GM19099 (cell line): ENCODE results near the gene COA4.

Source experiments
- POLR2A ChIP-seq: IDR thresholded peaks from 3 replicates; pipeline ENCODE4 v1.6.1; 2011; ENCODE audit warnings: low read depth; ENCODE audit not compliant: insufficient read length; ENCODE audit errors: extremely low read depth

The COA4 gene

GRCh38 chr11:73875380-73875779, 1.3 kb downstream of the COA4 start:
- TF ChIP-seq POLR2A: no peak

- TF ChIP-seq POLR2A: no peak
Measured at GRCh38 chr11:73872749-73873357, 3.8 kb downstream of the COA4 start.

GRCh38 chr11:73870261-73870660, 6.4 kb downstream of the COA4 start:
- TF ChIP-seq POLR2A: no peak

GRCh38 chr11:73869332-73869949, 7.2 kb downstream of the COA4 start:
- no peak for TF ChIP-seq POLR2A

GRCh38 chr11:73866586-73866996, 10.1 kb downstream of the COA4 start:
- TF ChIP-seq POLR2A: no peak

- no peak for TF ChIP-seq POLR2A
Measured at GRCh38 chr11:73866095-73866579, 10.5 kb downstream of the COA4 start.

GRCh38 chr11:73862986-73863385, 13.7 kb downstream of the COA4 start:
- TF ChIP-seq POLR2A: no peak

- TF ChIP-seq POLR2A: no peak
Measured at GRCh38 chr11:73860202-73860601, 16.4 kb downstream of the COA4 start.

GRCh38 chr11:73859671-73860070, 17.0 kb downstream of the COA4 start:
- no peak for TF ChIP-seq POLR2A

GRCh38 chr11:73856031-73856567, 20.5 kb downstream of the COA4 start:
- no peak for TF ChIP-seq POLR2A

- no peak for TF ChIP-seq POLR2A
Measured at GRCh38 chr11:73854680-73855079, 22.0 kb downstream of the COA4 start.

- TF ChIP-seq POLR2A: no peak
Measured at GRCh38 chr11:73852049-73852448, 24.6 kb downstream of the COA4 start.

GRCh38 chr11:73851046-73851764, 25.4 kb downstream of the COA4 start:
- no peak for TF ChIP-seq POLR2A

- TF ChIP-seq POLR2A: no peak
Measured at GRCh38 chr11:73839123-73839457, 37.6 kb downstream of the COA4 start.

- no peak for TF ChIP-seq POLR2A
Measured at GRCh38 chr11:73838443-73839122, 38.1 kb downstream of the COA4 start.
